ENCODE measurements around the gene SUCLG1. TPM values are rescaled to one million over a fixed set of nuclear protein-coding genes. Genes with fewer than 3 reads are reported as not detected.

The SUCLG1 gene
- total RNA-seq, 2 donors from 2014 or later, result 33.6 to 41.9 TPM

DNA sequence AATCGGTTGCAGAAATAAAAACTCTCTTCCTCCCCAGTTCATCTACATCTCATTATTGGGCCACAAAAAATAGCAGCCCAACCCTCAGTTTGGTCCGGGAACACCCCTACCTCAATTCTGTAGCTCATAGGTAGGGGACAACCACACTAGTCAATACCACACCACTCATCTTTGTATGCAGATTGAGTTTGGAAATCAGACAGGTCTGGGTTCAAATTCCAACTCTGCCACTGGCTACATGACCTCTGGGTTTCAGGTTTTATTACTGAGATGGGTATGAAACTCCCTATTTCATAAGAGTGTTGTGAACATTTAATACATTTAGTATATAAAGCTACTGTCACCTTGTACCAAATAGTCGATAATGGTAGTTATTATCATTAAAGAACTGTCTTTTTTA lies 2.2 kb upstream of the SUCLG1 start:
- Histone ChIP-seq H3K9me3 (ENCODE audit: control insufficient read depth, low read length) (peaks cover 34% of the 10 kb centered on the region), H3K4me3 (ENCODE audit: low read length) (peak overlapping the region; percentile 85), H3K27ac (ENCODE audit: low read depth, low read length) (no peak overlapping the region), H3K4me1 (ENCODE audit: control insufficient read depth, insufficient read depth, low read length) (no peaks in the 10 kb centered on the region), H3K9ac (ENCODE audit: extremely low read depth, low read length, poor library complexity, severe bottlenecking) (no peak overlapping the region), H3K27me3 (ENCODE audit: control insufficient read depth, insufficient read depth, low read length, poor library complexity, severe bottlenecking) (no peaks in the 10 kb centered on the region), H3K36me3 (ENCODE audit: control insufficient read depth, insufficient read depth, low read length) (no peaks in the 10 kb centered on the region)
- H3K36me3 Mint-ChIP-seq (ENCODE audit: low read depth), result peaks cover 3% of the 10 kb centered on the region
- no peak for DNase-seq
- peaks cover 41% of the 10 kb centered on the region for H3K4me1 Mint-ChIP-seq
- peaks cover 23% of the 10 kb centered on the region for H3K9me3 Mint-ChIP-seq
- H3K4me3 Mint-ChIP-seq, result no peak overlapping the region
- H3K27ac Mint-ChIP-seq, result peak overlapping the region; percentile 89
- 88% methylated on average over 2 of the region's 3 CpGs; no CpG with 5 or more reads in 1 of the 2 experiments for WGBS, 2 experiments (ENCODE audit: insufficient coverage in 1 of 2, insufficient read length in 1 of 2)
- TF ChIP-seq, protein P1, sequence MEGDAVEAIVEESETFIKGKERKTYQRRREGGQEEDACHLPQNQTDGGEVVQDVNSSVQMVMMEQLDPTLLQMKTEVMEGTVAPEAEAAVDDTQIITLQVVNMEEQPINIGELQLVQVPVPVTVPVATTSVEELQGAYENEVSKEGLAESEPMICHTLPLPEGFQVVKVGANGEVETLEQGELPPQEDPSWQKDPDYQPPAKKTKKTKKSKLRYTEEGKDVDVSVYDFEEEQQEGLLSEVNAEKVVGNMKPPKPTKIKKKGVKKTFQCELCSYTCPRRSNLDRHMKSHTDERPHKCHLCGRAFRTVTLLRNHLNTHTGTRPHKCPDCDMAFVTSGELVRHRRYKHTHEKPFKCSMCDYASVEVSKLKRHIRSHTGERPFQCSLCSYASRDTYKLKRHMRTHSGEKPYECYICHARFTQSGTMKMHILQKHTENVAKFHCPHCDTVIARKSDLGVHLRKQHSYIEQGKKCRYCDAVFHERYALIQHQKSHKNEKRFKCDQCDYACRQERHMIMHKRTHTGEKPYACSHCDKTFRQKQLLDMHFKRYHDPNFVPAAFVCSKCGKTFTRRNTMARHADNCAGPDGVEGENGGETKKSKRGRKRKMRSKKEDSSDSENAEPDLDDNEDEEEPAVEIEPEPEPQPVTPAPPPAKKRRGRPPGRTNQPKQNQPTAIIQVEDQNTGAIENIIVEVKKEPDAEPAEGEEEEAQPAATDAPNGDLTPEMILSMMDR (conservative IDR thresholded peaks at IDR 0.05), result no peak
- H3K27me3 Mint-ChIP-seq (ENCODE audit: insufficient read depth), result no peaks in the 10 kb centered on the region

DNA sequence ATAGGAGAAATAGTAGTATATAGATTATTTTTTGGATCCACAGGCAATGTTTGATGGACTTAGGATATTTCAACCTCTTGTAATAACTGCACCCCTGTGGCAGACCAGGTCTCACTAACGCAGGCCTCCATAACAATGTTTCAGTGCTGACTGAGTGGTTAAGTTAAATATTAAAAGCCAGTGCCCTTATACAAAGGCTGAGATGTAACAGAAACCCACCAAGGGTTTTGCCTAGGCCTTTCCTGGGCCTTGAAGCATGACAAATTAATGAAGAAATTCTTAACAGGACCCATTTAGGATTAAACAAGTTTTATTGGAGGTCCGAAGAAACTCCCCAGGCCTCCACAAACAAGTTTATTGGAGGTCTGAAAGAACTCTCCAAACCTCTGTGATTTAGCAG lies 1.6 kb upstream of the SUCLG1 start:
- H3K36me3 ChIP-seq (ENCODE audit: control insufficient read depth, insufficient read depth, low read length), result no peaks in the 10 kb centered on the region
- peaks cover 41% of the 10 kb centered on the region for H3K4me1 Mint-ChIP-seq
- 94% methylated on average over 2 of the region's 2 CpGs; no CpG with 5 or more reads in 1 of the 2 experiments for WGBS, 2 experiments (ENCODE audit: insufficient coverage in 1 of 2, insufficient read length in 1 of 2)
- no peak overlapping the region for H3K27ac ChIP-seq (ENCODE audit: low read depth, low read length)
- no peak overlapping the region for H3K9ac ChIP-seq (ENCODE audit: extremely low read depth, low read length, poor library complexity, severe bottlenecking)
- no peaks in the 10 kb centered on the region for H3K27me3 Mint-ChIP-seq (ENCODE audit: insufficient read depth)
- no peaks in the 10 kb centered on the region for H3K4me1 ChIP-seq (ENCODE audit: control insufficient read depth, insufficient read depth, low read length)
- H3K4me3 ChIP-seq (ENCODE audit: low read length), result peak overlapping the region; percentile 85
- H3K27me3 ChIP-seq (ENCODE audit: control insufficient read depth, insufficient read depth, low read length, poor library complexity, severe bottlenecking), result no peaks in the 10 kb centered on the region
- DNase-seq, result no peak
- TF ChIP-seq, protein P1 (conservative IDR thresholded peaks at IDR 0.05), result no peak
- H3K9me3 Mint-ChIP-seq, result peaks cover 17% of the 10 kb centered on the region
- peaks cover 3% of the 10 kb centered on the region for H3K36me3 Mint-ChIP-seq (ENCODE audit: low read depth)
- H3K27ac Mint-ChIP-seq, result no peak overlapping the region
- H3K4me3 Mint-ChIP-seq, result no peak overlapping the region
- peaks cover 27% of the 10 kb centered on the region for H3K9me3 ChIP-seq (ENCODE audit: control insufficient read depth, low read length)

DNA sequence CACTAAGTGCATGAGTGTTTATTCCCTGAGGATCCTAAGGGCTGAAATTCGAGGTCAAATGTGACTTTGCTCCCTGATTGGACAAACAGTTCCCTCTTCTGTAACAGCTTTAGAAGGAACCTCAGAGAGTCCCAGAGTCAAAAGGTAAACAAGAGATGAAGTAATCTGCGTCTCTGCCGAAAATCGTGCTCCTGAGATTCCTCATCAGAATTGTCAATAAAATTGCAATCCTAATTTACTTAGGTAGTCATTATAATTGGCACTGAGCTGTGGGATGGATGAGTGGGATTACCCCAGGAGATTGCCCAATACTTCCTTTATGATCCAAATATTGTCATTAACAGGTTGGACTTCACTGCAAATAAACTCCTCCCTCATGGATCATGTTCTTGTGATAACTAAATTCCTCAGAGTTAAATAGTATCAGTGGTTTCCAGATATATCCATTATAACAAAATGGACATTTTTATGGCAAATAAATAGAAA lies 907 bp upstream of the SUCLG1 start:
- Histone ChIP-seq H3K4me3 (ENCODE audit: low read length) (peak overlapping the region; percentile 85), H3K9me3 (ENCODE audit: control insufficient read depth, low read length) (peaks cover 22% of the 10 kb centered on the region), H3K27me3 (ENCODE audit: control insufficient read depth, insufficient read depth, low read length, poor library complexity, severe bottlenecking) (no peaks in the 10 kb centered on the region), H3K36me3 (ENCODE audit: control insufficient read depth, insufficient read depth, low read length) (no peaks in the 10 kb centered on the region), H3K4me1 (ENCODE audit: control insufficient read depth, insufficient read depth, low read length) (no peaks in the 10 kb centered on the region), H3K9ac (ENCODE audit: extremely low read depth, low read length, poor library complexity, severe bottlenecking) (peak overlapping the region; percentile 67), H3K27ac (ENCODE audit: low read depth, low read length) (no peak overlapping the region)
- TF ChIP-seq, protein P1 (conservative IDR thresholded peaks at IDR 0.05), result no peak
- Mint-ChIP-seq H3K27ac (peak overlapping the region; percentile 97), H3K9me3 (peaks cover 10% of the 10 kb centered on the region), H3K27me3 (ENCODE audit: insufficient read depth) (no peaks in the 10 kb centered on the region), H3K36me3 (ENCODE audit: low read depth) (peaks cover 3% of the 10 kb centered on the region), H3K4me1 (peaks cover 41% of the 10 kb centered on the region), H3K4me3 (peak overlapping the region; percentile 89)
- no peak for DNase-seq
- WGBS, 2 experiments (ENCODE audit: insufficient coverage in 1 of 2, insufficient read length in 1 of 2), result 27 to 67% methylated on average over 1 to 4 of the region's 4 CpGs

All from endodermal cell (in vitro differentiated cells).